SU-DHL-6 (cell line): ENCODE data around the gene MAPK12.
A peak's percentile ranks its signal among the peaks of the same experiment; 100 is the strongest.

Experiments used
- H2AFZ ChIP-seq: fragments of 200-600 bp; sonication (generic); 2 replicates; pipeline ENCODE4 v1.6.1; 2014; ENCODE audit warnings: low read depth, mild to moderate bottlenecking, moderate library complexity, mixed read lengths, antibody characterized with exemption, low read length; ENCODE audit not compliant: severe bottlenecking
- H3F3A ChIP-seq: fragments of 200-600 bp; shearing (Covaris generic); 2 replicates; pipeline ENCODE4 v1.6.0; 2016; ENCODE audit warnings: antibody characterized with exemption, mild to moderate bottlenecking; ENCODE audit not compliant: insufficient read depth
- H3K27ac ChIP-seq: fragments of 200-600 bp; sonication (generic); 2 replicates; pipeline ENCODE4 v1.5.1; 2016; ENCODE audit warnings: low read depth, mild to moderate bottlenecking, low read length, moderate library complexity, mixed read lengths
- H3K27me3 ChIP-seq: fragments of 200-600 bp; sonication (generic), shearing (Covaris generic); 2 replicates; pipeline ENCODE4 v1.6.0; 2014; ENCODE audit warnings: mild to moderate bottlenecking, low read length
- H3K36me3 ChIP-seq: fragments of 200-600 bp; sonication (generic); 2 replicates; pipeline ENCODE4 v1.6.1; 2014; ENCODE audit warnings: mild to moderate bottlenecking, low read length, mixed read lengths
- H3K4me2 ChIP-seq: fragments of 300-600, 200-600 bp; shearing (Covaris generic), sonication (generic); 2 replicates; pipeline ENCODE4 v1.6.0; 2014; ENCODE audit warnings: low read length, low read depth, mild to moderate bottlenecking; ENCODE audit not compliant: poor library complexity, severe bottlenecking
- H3K4me3 ChIP-seq: fragments of 200-600 bp; sonication (generic); 2 replicates; pipeline ENCODE4 v1.5.1; 2014; ENCODE audit warnings: antibody characterized with exemption, low read length, mild to moderate bottlenecking, mixed read lengths; ENCODE audit not compliant: insufficient read depth, poor library complexity, severe bottlenecking
- H3K79me2 ChIP-seq: fragments of 200-600 bp; sonication (generic); 2 replicates; pipeline ENCODE4 v1.6.1; 2014; ENCODE audit warnings: mild to moderate bottlenecking, low read length, moderate library complexity; ENCODE audit not compliant: insufficient read depth
- H3K9ac ChIP-seq: fragments of 200-600 bp; sonication (generic); 2 replicates; pipeline ENCODE4 v1.7.0; 2014; ENCODE audit warnings: mild to moderate bottlenecking, low read length
- H3K9me2 ChIP-seq: fragments of 200-600 bp; sonication (generic); replicated peaks from 2 replicates; pipeline ENCODE4 v1.6.1; 2014; ENCODE audit warnings: low read length; ENCODE audit not compliant: insufficient read depth
- H3K9me3 ChIP-seq: fragments of 200-600 bp; sonication (generic); 2 replicates; pipeline ENCODE4 v1.6.1; 2014; ENCODE audit warnings: low read length, mixed read lengths; ENCODE audit not compliant: insufficient read depth
- H4K20me1 ChIP-seq: fragments of 200-600 bp; sonication (generic); 2 replicates; pipeline ENCODE4 v1.6.1; 2014; ENCODE audit warnings: low read depth, mild to moderate bottlenecking, antibody characterized with exemption, low read length, moderate library complexity, mixed read lengths
- EZH2phosphoT487 ChIP-seq: fragments of 200-600 bp; sonication (generic), shearing (Covaris generic); conservative IDR thresholded peaks from 2 replicates; pipeline ENCODE4 v1.6.1; 2018; ENCODE audit warnings: mild to moderate bottlenecking, antibody characterized with exemption, low read length, moderate library complexity, mixed read lengths
- TF ChIP-seq, protein P1 (sequence below): fragments of 200-600 bp; sonication (generic); IDR thresholded peaks from one replicate; pipeline ENCODE4 v1.5.1; 2017; ENCODE audit warnings: antibody characterized with exemption, mild to moderate bottlenecking, low read length, moderate library complexity; ENCODE audit not compliant: insufficient read depth, poor library complexity, severe bottlenecking

The MAPK12 gene

DNA sequence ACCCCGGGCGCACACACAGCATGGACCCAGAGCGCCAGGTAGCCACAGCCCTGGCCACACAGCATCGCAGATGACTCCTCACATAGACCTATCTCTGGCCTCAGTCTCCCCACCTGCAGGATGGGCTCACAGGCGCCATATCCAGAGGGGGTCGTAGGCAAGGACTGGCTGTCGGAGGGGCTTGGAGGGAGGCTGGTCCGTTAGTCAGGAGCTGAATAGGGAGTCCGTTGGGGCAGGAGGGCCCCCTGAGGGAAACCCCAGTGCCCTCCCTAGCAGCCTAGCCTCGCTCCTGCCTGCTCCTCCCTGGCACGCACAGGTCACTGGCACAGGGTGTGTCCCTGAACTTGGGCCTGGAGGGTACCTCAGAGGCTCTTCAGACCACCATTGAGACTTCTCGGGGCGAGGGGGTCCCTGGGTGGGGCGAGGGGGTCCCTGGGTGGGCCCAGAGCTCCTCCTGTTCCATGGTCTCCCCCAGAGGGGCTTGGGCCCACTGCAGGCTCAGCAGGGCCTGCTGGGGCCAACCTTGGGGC lies 44.0 kb upstream of the MAPK12 start:
- H3K79me2 ChIP-seq: no peaks in the 10 kb centered on the region

DNA sequence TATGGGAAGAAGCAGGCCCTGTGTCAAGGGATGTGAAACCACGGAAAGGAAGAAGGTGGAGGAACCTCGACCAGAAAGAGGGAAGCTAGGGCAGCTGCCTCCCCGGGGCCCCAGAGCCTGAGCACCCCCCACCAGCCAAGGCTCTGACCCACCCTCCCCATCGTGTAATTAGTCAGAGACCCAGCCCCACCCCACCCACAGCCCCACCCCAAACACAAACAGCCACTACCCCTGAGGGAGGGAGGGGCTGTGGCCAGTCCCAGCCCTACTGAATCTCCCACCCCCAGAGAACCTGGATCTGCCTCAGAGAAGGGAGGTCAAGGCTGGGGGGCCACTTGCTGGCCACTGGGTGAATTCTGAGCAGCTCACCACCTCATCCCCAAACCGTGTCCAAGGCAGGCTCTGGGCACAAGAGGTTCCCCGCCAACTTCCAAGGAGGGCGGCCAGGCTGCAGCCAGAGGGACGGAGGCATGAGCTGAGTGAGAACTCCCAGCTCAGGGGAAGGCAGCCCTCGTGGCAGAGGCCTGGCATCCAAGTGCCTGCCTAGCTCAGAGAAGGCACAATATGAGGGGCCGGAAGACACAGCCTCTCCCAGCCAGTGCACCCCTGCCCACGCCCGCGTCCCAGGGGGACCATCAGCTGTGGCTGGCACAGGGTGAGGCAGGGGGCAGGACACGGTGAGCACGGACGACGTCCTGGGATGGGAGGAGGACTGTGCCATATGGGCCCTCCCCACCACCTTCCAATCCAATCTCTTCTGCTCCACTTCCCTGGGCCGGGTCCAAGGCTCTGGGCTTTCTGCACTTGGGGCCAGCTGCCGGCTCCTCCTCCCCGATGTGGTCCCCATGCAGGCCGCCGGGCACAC lies 43.3 kb upstream of the MAPK12 start:
- H3K4me2 ChIP-seq: peak overlapping the region; percentile 74
- H3K27ac ChIP-seq: peak overlapping the region; percentile 97
- H3F3A ChIP-seq: peaks cover 46% of the 10 kb centered on the region
- no peaks in the 10 kb centered on the region for H3K9me3 ChIP-seq
- H4K20me1 ChIP-seq: no peaks in the 10 kb centered on the region
- H3K27me3 ChIP-seq: no peaks in the 10 kb centered on the region
- no peaks in the 10 kb centered on the region for H3K9me2 ChIP-seq
- no peak overlapping the region for H3K4me3 ChIP-seq
- no peak overlapping the region for H2AFZ ChIP-seq
- peak overlapping the region; percentile 65 for H3K9ac ChIP-seq
- H3K79me2 ChIP-seq: no peaks in the 10 kb centered on the region
- H3K36me3 ChIP-seq: no peaks in the 10 kb centered on the region
- TF ChIP-seq EZH2phosphoT487: no peak
- TF ChIP-seq, protein P1, sequence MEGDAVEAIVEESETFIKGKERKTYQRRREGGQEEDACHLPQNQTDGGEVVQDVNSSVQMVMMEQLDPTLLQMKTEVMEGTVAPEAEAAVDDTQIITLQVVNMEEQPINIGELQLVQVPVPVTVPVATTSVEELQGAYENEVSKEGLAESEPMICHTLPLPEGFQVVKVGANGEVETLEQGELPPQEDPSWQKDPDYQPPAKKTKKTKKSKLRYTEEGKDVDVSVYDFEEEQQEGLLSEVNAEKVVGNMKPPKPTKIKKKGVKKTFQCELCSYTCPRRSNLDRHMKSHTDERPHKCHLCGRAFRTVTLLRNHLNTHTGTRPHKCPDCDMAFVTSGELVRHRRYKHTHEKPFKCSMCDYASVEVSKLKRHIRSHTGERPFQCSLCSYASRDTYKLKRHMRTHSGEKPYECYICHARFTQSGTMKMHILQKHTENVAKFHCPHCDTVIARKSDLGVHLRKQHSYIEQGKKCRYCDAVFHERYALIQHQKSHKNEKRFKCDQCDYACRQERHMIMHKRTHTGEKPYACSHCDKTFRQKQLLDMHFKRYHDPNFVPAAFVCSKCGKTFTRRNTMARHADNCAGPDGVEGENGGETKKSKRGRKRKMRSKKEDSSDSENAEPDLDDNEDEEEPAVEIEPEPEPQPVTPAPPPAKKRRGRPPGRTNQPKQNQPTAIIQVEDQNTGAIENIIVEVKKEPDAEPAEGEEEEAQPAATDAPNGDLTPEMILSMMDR: no peak

More for the DNA sequence above, 44.0 kb upstream of the MAPK12 start:
- H3K4me3 ChIP-seq: no peak overlapping the region
- H3K27me3 ChIP-seq: no peaks in the 10 kb centered on the region
- TF ChIP-seq, protein P1: no peak
- TF ChIP-seq EZH2phosphoT487: no peak
- H4K20me1 ChIP-seq: no peaks in the 10 kb centered on the region
- no peaks in the 10 kb centered on the region for H3K9me3 ChIP-seq
- no peaks in the 10 kb centered on the region for H3K36me3 ChIP-seq
- peak overlapping the region; percentile 97 for H3K27ac ChIP-seq
- peaks cover 46% of the 10 kb centered on the region for H3F3A ChIP-seq
- no peaks in the 10 kb centered on the region for H3K9me2 ChIP-seq
- H2AFZ ChIP-seq: no peak overlapping the region
- peak overlapping the region; percentile 65 for H3K9ac ChIP-seq
- H3K4me2 ChIP-seq: peak overlapping the region; percentile 74

DNA sequence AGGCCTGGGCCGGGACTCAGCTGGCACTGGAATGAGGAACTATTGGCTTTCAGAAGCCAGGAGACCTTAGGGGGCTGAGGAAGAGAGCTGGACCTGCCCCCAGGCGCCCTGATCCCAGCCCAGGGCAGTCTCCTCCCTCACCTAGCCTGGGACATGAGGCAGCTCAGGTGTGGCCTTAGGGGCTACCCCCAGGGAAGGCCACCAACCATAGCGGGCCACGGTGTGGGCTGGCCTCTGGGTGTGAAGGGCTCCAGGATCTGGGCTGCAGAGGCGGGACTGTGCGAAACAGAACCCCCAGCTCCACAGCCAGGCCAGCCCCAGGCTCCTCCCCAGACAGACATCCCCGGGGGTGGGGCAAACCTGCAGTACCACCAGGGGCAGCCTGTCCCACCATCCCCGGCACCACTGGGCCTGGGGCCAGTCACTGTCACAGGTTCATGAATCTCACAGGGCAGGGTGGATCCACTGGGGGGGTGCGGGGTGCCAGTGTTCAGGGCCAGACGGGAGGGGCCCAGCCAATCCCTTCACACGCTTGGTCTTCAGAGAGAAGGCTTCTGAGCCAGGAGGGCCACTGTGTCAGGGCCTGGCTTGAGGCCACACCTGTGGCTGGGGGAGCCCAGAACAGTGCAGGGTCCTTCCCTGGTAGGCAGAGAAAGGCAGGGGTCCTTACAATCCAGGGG lies 42.5 kb upstream of the MAPK12 start:
- Histone ChIP-seq H4K20me1 (no peaks in the 10 kb centered on the region), H3K9me2 (no peaks in the 10 kb centered on the region), H2AFZ (no peak overlapping the region), H3K4me3 (peak overlapping the region; percentile 18), H3K9ac (peak overlapping the region; percentile 65), H3K79me2 (no peaks in the 10 kb centered on the region), H3F3A (peaks cover 46% of the 10 kb centered on the region), H3K4me2 (peak overlapping the region; percentile 54), H3K27me3 (no peaks in the 10 kb centered on the region), H3K27ac (peak overlapping the region; percentile 97), H3K36me3 (no peaks in the 10 kb centered on the region), H3K9me3 (no peaks in the 10 kb centered on the region)
- no peak for TF ChIP-seq EZH2phosphoT487
- TF ChIP-seq, protein P1: no peak
